Pancreas (tissue), 10 donors: ENCODE results near the gene ANXA3. TPM values are rescaled to one million over a fixed set of nuclear protein-coding genes. Genes with fewer than 3 reads are reported as not detected.
"Not testable (repeated sequence)": the region's sequence is repeated elsewhere in the genome, so short reads cannot be mapped to it uniquely, and the experiment has no call there.

Experiments used
- ATAC-seq, 4 donors: fragments of 200-7000 bp; cut with Tn5 transposase; one replicate each; pipeline versions ENCODE4 v1.8.0 to v1.9.1; 2020; ENCODE audit warnings: mild to moderate bottlenecking in 4 of 4, moderate library complexity in 4 of 4
- DNase-seq, 6 donors: peaks; one replicate each; pipeline ENCODE4 v3.0.0-alpha.2; 2020
- FAIRE-seq: peaks from 2 replicates; lab custom pipeline; 2012; peaks lifted over from hg19 to GRCh38; lab: Jason Lieb, UNC
- H3K27ac ChIP-seq, 4 donors: fragments of 200-600 bp; sonication (generic); 1 replicate in 3 of 4; 2 replicates in 1 of 4; pipeline versions ENCODE4 v1.5.0 to v1.8.0; 2020
- H3K27me3 ChIP-seq, 4 donors: fragments of 200-600 bp; one replicate each; pipeline ENCODE4 v1.8.0; 2021
- H3K36me3 ChIP-seq, 3 donors: fragments of 200-600 bp; sonication (generic) in 1 of 3; one replicate each; pipeline versions ENCODE4 v1.5.0 to v1.8.0; 2020 to 2021
- H3K4me1 ChIP-seq, 3 donors: fragments of 200-600 bp; one replicate each; pipeline ENCODE4 v1.8.0; 2021
- H3K4me3 ChIP-seq, 4 donors: fragments of 200-600 bp; sonication (generic) in 2 of 4; one replicate each; pipeline versions ENCODE4 v1.5.0 to v1.8.0; 2020 to 2021
- H3K9me3 ChIP-seq, 4 donors: fragments of 200-600 bp; one replicate each; pipeline ENCODE4 v1.8.0; 2021
- CTCF ChIP-seq, 4 donors: fragments of 200-600 bp; sonication (generic) in 3 of 4; IDR thresholded peaks; one replicate each; pipeline versions ENCODE4 v1.5.0 to v1.8.0; 2021; ENCODE audit warnings: antibody characterized with exemption in 4 of 4
- WGBS, 2 donors: extraction: QIAGEN DNeasy Blood & Tissue Kit; methylation state at CpG; one replicate each; pipeline ENCODE4 v1.1.7; 2013; 5-methylcytosine and 5-hydroxymethylcytosine counted together
- intact Hi-C, 3 donors: fragments of 100-400 bp; cut with DNase I; formaldehyde crosslinking; loops; one replicate each; pipeline versions ENCODE4 v1.11.1 to v1.14.2; 2022
- polyA plus RNA-seq, 2 donors: library from polyadenylated mRNA; stranded (reverse); fragments of 200-250 nt; gene quantifications; one replicate each; pipeline ENCODE4 v1.2.3, GENCODE V29; 2013
- total RNA-seq, 6 donors: library from RNA; stranded (reverse); fragmentation: NEBNext Ultra II Directional in 4 of 6; extraction: Animal tissue kit (Norgen Biotek cat#: 25700) in 4 of 6; gene quantifications; one replicate each; pipeline versions ENCODE4 v1.2.1 to v1.2.4, GENCODE V29; 2021 to 2023
- donor health status: healthy with polysubstance abuse.
- donor health status: DM: no; HTN: no; CAD: no; lungs with moderate emphysema.
- donor health status: DM: no; HTN: no; CAD: no.
- donor health status: control.
- donor health status: control.
- donor health status: Bipolar disorder and iron deficiency.
- donor health status: DM: yes; HTN: yes; CAD: no.
- donor health status: DM: no; HTN: no; CAD: no.
- donor health status: DM: no; HTN: no; CAD: no.
- donor health status: DM: yes; HTN: yes; CAD: no.

ANXA3 gene
- total and polyA plus RNA-seq, 8 donors, result 18.7 to 64.8 (median 29.6) TPM

- H3K9me3 ChIP-seq, result no peaks in the 10 kb centered on the region
- FAIRE-seq (no peak), ATAC-seq (peak; percentile 38 to 78 (median 60)), DNase-seq (no peak)
- H3K4me1 ChIP-seq, result peaks cover 0 to 9% (median 3%) of the 10 kb centered on the region in 3 donors
- intact Hi-C loops, result no loop called here
- H3K27ac ChIP-seq, result no peak overlapping the region
- H3K27me3 ChIP-seq, result no peaks in the 10 kb centered on the region
- no peak overlapping the region for H3K4me3 ChIP-seq
- no peak for TF ChIP-seq CTCF (IDR thresholded peaks at IDR 0.05)
- 40 to 47% methylated on average over 3 of the region's 3 CpGs for WGBS, 2 donors
- H3K36me3 ChIP-seq, result no peaks in the 10 kb centered on the region
Measured at GRCh38 chr4:78596111-78596742, 44.7 kb downstream of the ANXA3 start.

- H3K27ac ChIP-seq, H3K4me3 ChIP-seq, H3K4me1 ChIP-seq, intact Hi-C loops, H3K27me3 ChIP-seq, H3K36me3 ChIP-seq, FAIRE-seq, H3K9me3 ChIP-seq, DNase-seq, ATAC-seq: not testable (repeated sequence)
- 92 to 94% methylated on average over 10 of the region's 10 CpGs for WGBS, 2 donors
Measured at GRCh38 chr4:78598431-78598830, 46.9 kb downstream of the ANXA3 start.

GRCh38 chr4:78599147-78599546 lies 47.6 kb downstream of the ANXA3 start:
- TF ChIP-seq CTCF (IDR thresholded peaks at IDR 0.05), result no peak
- peaks cover 0 to 5% (median 0%) of the 10 kb centered on the region in 3 donors for H3K4me1 ChIP-seq
- no peaks in the 10 kb centered on the region for H3K9me3 ChIP-seq
- intact Hi-C loops, result no loop called here
- 66 to 75% methylated on average over 4 of the region's 4 CpGs for WGBS, 2 donors
- ATAC-seq (no peak), FAIRE-seq (no peak), DNase-seq (no peak)
- H3K27me3 ChIP-seq, result no peaks in the 10 kb centered on the region
- H3K36me3 ChIP-seq, result no peaks in the 10 kb centered on the region
- no peak overlapping the region for H3K4me3 ChIP-seq
- no peak overlapping the region for H3K27ac ChIP-seq

GRCh38 chr4:78599931-78600375 lies 48.4 kb downstream of the ANXA3 start:
- Histone ChIP-seq H3K4me1 (peaks cover 0 to 5% (median 0%) of the 10 kb centered on the region in 3 donors), H3K27ac (no peak overlapping the region), H3K27me3 (no peaks in the 10 kb centered on the region), H3K9me3 (no peaks in the 10 kb centered on the region), H3K36me3 (no peaks in the 10 kb centered on the region), H3K4me3 (no peak overlapping the region)
- 57 to 62% methylated on average over 2 of the region's 2 CpGs for WGBS, 2 donors
- intact Hi-C loops, result loop anchor here in 1 of 3 donors (10.0 kb wide), 1 partner anchor 265 kb away; no protein-coding TSS in a partner anchor
- ATAC-seq (peak in 1 of 4 donors; percentile 37), DNase-seq (no peak), FAIRE-seq (no peak)
- no peak for TF ChIP-seq CTCF (IDR thresholded peaks at IDR 0.05)

GRCh38 chr4:78601013-78601412 lies 49.4 kb downstream of the ANXA3 start:
- WGBS, 2 donors, result 79 to 89% methylated on average over 7 of the region's 7 CpGs
- FAIRE-seq (no peak), DNase-seq (no peak), ATAC-seq (peak in 2 of 4 donors; percentile 57 to 70)
- Histone ChIP-seq H3K4me3 (no peak overlapping the region), H3K36me3 (no peaks in the 10 kb centered on the region), H3K27ac (no peak overlapping the region), H3K27me3 (no peaks in the 10 kb centered on the region), H3K9me3 (no peaks in the 10 kb centered on the region), H3K4me1 (peaks cover 0 to 4% (median 0%) of the 10 kb centered on the region in 3 donors)
- intact Hi-C loops, result loop anchor here in 1 of 3 donors (10.0 kb wide), 1 partner anchor 264 kb away; no protein-coding TSS in a partner anchor
- no peak for TF ChIP-seq CTCF (IDR thresholded peaks at IDR 0.05)
